Activated naive CD4-positive, alpha-beta T cell treated with anti-CD3 and anti-CD28 coated beads, Interleukin-2, amount 50 U/mL, for 16 hours (primary cell): ENCODE measurements around the gene WDR45B.

ENCODE experiments used
- DNase-seq: peaks from one replicate; pipeline ENCODE4 v3.0.0-alpha.2; 2020

The WDR45B gene

DNA sequence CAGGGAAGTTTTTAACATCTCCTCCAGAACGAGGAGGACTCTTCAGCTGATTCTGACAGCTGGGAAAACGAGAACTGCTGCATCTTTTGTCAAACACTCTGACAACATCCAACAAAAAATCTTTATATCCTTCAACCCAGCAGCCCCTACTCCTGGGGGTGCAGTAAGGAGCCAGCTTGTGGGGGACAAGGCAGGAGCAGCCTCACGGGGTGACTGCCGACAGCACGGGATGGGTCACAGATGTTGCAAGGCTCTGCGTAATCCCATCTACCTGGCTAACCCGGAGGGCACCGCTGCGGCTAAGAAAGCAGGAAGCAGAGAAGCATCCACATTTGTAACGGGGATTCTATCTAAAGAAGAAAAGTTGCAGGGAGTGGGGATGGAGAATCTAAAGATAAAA is 28.6 kb downstream of the WDR45B start:
- no peak for DNase-seq

DNA sequence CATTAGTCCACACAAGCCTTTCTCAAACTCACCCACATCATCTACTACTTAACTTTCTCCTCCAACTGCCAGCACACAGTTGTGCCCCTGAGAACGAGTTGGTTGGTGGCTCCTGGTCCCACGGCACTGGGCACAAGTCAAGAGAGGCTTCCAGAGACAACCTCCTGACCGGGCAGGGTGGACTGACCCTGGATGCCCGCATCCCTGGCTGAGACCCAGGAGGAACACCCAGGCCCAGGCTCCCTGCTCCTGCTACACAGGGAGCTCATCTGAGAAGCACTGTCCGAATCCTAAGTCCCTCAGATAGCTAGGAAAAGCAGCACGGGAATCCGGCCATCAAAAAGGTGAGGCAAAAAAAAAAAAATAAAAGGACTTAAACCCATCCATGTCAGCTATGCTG is 29.0 kb downstream of the WDR45B start:
- no peak for DNase-seq

DNA sequence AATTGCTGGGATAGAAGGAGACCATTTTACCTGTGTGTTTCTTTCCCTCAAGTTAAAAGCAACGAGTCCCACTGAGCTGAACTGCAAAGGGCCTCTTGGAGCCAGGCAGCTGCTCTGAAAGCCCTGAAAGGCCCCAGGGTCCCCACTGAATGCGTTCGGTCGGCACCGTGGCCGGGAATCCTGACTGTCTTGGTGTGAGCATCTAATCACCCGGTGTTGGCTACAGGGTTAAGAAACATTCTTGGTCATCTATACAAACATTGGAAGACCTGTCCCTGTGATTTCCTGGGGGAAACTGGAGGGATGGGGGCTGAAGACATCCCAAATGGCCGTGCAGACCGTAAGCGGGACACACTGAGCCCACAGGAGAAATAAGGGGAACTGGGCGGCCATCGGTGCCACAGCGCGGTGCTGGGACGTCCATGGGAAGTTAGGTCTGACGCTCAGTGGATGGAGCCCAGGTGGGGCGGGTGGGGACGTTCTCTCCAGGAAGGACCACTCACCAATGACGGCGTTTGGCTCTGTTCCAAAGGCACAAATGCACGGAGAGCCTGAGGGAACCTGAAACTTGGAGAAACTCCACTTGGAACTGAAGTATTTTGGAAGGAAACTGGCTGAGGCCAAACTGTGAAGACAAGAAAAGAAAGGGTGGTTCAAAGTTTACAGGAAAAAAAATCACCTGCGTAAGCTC is 32.1 kb downstream of the WDR45B start:
- no peak for DNase-seq

DNA sequence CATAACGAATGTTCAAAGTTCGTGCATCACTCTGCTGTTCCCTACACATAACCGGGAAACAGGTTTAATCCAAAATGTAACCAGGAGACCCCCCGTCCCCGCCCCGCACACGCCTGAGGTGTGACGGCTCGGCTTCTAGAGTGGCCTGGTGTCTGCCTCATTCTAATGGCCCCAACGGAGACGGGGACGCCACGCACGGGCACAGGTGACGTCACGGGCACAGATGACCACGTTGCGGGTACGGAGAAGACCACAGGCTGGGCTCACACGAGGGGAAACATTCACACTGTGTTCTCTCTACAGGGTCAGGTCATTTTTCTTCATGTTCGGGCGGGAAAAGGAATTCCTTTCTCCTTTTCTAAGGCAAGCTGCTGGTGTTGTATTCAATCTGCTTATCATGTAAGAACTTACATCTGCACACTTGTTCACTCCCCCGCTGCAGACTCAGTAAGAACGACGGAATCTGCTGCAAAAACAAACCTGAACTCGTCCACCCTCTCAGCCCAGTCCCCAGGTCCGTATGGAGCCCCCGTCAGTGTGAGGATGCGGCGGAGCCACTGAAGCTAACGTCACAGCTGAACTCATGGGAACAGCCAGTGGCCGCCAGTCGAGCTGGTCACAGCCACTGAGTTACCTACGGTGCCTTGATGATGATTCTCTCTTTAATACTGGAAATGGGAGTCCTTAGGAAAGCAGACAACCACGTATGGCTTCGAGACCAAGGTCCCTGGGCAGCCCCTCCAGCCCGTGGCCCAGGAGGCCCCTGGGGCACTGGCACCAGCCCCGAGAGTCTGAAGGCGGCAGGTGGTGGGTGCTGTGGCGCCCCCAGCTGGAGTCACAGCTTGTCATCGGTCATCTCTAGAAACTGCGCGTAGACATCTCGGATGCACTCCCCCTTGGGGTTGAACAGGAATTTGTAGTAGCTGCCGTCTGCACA is 32.9 kb downstream of the WDR45B start:
- DNase-seq = no peak

DNA sequence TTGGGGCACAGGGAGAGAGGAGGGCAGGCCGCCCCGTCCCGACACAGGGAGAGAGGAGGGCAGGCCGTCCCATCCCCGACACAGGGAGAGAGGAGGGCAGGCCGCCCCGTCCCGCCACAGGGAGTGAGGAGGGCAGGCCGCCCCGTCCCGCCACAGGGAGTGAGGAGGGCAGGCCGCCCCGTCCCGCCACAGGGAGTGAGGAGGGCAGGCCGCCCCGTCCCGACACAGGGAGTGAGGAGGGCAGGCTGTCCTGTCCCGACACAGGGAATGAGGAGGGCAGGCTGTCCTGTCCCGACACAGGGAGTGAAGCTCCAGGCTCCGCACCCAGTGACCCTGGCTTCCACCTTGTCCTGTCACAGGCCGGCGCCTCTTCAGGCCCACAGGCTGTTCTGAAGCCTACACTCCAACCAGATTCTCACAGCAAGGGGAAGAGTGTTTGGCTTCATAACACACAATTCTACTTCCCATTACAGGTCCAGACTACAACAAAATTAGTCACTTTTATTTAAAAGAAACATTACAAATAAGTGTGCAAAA is 34.1 kb downstream of the WDR45B start:
- DNase-seq = no peak

DNA sequence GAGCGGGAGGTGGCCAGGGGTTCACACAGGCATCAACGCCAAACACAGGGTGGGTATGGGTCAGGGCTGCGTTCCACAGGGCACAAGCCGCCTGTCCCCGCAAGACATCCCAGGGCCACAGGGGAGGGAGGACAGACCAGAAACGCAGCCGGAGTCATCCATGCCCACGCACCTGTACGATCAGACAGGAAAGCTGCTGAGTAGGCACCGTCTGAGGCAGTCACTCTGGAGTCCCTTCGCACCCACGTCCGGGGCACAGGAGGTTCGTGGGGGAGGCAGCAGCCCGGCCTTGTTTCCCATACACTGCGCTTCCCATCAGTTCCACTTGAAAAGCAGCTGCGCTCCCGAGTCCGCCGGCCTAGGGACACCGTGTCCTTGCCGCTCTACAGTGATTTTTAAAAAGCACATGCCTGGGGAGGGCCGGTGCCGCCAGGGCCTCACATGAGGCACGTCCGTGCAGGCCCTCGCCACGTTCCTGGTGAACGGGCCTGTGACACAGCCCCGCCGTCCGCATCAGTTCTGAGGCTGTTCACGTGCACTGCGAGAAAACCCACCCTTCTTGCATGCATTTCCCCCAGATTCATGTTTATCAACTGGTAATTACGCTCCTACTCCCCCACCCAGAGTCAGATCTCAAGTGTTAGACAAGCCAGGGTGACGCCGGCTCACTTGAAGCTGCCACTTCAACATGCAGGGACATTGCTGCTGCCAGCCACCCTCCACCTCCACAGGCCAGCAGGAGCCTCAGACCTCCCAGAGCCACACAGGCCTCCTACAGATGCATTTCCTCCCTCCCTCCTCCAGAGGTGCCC is 34.8 kb downstream of the WDR45B start:
- DNase-seq = no peak

DNA sequence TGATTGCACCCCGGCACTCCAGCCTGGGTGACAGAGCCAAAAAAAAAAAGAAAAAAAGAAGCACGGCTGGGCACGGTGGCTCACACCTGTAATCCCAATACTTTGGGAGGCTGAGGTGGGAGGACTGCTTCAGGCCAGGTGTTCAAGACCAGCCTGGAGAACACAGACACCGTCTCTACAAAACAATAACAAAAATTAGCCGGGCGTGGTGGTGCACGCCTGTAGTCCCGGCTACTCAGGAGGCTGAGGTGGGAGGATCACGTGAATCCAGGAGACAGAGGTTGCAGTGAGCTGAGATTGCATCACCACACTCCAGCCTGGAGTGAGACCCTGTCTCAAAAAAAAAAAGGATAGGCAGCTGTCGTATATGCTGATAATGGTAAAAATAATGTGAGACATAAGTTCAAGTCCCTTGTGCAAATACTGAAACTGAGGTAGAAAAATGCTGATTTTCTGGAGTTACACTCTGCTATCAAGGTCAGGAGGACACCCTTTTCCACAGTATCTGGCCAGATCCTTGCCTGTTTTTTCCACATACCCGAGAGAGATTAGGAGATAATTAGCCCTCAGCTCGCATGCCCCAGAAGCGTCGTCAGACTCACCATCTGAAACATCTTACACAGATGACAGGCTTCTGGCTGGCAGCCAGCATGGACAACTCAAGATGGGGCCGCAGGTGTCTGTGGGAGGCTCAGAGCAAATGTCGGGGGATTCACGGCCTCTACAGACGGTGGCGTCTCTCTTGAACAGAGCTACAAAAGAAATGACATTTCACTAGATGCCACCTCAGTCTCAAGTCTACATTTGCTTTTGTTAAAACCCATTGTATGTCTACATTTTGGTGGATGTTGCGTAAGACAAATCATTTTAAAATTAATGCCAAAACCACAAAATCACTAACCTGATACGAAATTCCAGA is 36.8 kb downstream of the WDR45B start:
- DNase-seq = no peak

DNA sequence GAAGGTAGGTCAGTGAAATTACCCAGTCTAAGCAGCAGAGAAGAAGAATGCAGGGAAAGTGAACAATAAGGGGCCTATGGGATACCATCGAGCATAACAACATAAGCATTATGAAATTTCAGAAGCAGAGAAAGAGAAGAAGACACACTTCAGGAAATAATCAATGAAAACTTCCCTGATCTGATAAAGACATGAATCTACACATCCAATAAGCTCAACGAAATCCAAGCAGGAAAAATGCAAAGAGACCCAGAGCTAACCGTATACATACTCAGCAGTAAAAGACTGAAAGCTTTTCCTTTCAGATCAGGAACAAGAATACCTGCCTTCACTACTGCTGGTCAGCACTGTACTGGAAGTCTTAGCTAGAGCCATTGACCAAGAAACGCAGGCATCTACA is 38.6 kb downstream of the WDR45B start:
- no peak for DNase-seq

DNA sequence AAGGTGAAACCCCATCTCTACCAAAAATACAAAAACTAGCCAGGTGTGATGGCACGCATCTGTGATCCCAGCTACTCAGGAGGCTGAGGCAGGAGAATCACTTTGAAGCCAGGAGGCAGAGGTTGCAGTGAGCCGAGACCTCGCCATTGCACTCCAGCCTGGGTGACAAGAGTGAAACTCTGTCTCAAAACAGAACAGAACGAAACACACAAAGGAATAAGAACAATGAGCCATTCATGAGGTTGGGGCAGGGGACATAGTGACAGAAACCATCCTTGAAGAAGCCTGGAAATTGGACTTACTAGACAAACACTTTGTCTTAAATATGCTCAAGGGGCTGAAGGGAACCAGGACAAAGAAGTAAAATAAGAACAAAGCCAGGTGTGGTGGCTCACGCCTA is 39.4 kb downstream of the WDR45B start:
- no peak for DNase-seq

DNA sequence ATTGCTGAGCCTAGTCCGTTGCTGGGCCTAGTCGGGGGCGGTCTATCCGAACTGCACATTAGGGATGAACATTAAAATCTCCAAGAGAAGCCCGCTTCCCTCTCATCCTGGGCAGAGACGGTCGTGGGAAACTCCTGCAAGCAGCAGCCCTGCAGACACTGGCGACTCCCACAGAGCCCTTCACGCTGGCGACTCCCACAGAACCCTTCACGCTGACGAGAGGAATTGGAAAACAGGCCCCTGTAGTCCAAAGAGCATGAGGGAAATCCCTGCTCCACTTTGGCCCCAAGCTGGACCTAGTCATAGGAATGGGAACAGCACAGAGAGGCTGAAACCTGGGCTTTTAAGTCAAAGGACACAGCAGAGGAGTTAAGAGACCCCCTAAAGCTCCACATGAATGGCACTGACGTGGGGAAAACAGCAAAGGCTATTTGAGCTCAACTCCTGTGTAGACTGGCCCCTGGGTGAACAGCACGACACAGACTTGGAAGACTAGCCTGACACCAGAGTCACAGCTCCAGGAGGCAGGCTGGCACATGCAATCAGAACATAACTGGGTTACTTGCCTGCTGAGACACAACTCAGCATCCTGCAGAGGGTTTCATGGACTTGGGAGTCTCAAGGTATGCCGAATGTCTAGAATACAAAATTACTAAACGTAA is 42.2 kb downstream of the WDR45B start:
- no peak for DNase-seq

DNA sequence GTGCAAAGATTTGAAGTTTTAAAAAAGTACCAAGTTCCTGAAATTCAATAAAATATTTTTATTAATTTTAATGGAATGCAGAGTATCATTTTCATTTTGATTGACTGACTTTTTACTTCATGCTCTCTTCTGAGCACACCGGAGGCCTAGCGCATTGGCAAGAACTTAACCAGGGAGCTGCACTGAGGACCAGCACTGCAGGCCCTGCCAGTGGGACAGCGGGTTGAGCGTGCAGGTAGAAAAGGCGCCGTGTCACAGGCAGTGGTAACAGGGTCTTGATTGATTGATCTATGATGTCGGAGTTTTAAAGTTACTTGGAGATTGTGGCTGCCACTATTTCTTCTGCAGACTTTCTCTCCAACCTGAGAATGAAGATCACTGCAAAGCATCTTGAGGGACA is 43.7 kb downstream of the WDR45B start:
- no peak for DNase-seq

DNA sequence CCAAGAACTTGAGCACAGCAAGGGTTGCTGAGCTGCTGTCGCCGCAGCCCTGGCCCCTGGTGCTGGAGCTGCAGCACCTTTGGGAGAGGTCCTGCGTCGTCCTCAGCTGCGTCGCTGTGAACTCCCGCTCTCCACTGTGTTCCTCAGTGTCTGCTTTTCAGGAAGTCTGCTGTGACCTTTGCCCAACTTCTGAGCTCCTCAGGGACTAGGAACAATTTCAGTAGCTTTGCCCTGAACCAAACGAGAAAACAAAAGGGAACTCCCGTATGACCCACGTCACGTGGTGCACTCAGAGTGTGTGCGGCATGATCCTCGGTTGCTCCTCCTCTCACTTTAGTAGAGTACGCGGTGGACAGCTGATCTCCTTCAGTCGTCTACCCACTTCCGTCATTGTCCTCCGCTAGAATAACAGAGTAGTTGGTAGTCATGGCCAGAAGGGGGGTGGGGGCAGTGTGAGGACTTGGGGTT is 44.2 kb downstream of the WDR45B start:
- DNase-seq = no peak

DNA sequence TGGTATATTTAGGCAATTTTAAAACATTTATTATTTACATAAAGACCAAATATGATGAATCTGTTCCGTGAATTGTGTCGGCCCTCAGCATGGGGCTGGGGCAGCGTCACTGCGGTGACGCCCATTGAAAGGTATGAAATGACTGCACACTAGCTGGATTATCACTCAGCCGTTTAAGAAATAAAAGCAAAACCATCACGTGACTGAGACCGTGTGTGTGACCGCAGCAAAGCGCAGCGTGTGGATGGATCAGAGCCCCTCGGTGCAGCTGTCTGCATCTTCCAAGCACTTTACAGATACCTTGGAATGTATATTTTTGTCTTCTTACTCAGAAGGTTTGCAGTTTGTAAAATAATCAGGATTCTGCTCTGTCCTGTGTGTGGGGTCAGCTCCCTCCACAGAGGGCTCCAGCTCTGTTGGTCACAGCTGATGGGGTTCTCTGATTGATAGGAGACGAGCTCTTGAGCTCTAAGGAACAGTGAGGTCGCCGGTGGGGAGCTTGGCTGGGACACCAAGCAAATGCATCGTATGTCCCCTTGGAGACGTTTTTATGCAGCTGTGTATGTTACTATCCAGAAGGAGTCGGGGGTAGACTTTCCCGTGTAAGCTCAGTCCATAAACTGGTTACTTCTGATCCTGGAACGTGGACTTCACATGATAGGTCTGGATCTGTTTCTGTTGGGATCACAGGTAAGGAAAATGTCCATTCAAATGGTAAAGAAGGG is 45.1 kb downstream of the WDR45B start:
- DNase-seq = no peak

DNA sequence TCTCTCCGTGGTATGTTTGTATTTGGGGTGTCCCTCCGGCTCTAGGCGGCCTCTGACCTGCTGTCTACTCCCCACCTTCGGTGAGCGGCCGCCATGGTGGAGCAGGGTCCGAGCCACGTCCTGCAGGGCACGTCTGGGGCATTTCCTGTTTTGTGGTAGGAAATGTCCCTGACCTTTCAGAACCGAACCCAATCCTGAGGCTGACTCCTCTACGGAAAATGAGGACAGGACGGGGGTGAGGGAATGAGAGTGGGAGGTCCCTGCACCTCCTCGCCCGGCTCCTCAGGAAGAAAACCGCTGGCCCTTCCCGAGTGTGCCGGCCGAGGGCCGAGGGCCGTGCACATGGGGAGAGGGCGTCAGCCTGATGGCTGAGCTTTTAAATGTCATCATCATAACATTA is 45.8 kb downstream of the WDR45B start:
- DNase-seq = no peak

DNA sequence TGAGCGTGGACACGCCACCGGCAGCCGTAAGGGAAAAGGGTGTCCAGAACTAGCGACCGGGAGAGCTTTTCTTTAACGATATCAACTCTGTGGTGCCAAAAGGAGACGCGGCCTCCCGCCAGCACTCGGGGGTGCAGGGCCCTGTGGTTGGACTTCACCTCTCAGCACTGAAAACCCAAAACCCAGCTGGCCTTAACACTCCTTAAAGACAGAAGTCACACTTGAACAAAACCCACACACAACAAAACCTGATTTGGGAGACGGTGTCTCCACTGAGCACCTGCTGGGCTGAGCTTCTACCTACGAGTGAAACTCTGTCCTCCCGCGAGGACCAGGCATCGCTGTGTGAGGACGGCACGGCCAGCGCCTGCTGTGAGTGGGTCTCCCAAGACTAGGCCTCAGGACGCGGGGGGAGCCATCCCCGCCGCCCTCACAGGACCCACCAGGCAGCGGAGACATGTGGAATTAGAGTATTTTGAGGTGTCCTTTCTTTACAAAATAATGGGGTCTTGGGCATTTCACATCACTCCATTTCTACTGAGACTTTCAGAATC is 46.7 kb downstream of the WDR45B start:
- no peak for DNase-seq

DNA sequence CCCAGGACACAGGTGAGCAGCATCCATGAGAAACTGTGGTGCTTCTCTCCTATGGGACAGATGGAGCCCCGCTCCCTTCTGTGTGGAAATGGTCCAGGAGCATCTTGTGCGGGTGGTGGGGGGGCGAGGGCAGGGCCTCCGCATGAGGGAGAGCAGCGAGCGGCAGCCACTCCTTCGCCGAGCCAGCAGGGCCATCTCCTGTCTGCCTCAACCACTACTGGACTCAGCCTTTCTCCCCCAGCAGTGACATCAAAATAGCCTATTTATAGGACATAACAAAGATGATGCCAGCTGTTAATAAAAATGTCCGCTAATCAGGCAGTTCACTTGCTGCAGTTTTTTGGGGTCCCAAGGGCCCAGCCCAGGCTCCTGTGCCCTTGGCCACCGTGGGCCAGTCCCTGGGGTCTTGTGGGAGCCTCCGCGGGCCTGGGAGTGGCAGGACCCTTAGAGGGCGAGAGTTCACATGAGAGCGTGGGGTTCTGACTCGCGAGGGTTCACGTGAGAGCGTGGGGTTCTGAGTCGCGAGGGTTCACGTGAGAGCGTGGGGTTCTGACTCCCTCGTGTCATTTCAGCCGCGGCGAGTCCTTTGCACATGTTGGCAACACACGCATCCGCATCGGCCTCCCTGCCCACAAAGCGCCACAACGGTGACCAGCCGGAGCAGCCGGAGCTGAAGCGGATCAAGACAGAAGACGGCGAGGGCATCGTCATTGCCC is 47.4 kb downstream of the WDR45B start:
- no peak for DNase-seq

DNA sequence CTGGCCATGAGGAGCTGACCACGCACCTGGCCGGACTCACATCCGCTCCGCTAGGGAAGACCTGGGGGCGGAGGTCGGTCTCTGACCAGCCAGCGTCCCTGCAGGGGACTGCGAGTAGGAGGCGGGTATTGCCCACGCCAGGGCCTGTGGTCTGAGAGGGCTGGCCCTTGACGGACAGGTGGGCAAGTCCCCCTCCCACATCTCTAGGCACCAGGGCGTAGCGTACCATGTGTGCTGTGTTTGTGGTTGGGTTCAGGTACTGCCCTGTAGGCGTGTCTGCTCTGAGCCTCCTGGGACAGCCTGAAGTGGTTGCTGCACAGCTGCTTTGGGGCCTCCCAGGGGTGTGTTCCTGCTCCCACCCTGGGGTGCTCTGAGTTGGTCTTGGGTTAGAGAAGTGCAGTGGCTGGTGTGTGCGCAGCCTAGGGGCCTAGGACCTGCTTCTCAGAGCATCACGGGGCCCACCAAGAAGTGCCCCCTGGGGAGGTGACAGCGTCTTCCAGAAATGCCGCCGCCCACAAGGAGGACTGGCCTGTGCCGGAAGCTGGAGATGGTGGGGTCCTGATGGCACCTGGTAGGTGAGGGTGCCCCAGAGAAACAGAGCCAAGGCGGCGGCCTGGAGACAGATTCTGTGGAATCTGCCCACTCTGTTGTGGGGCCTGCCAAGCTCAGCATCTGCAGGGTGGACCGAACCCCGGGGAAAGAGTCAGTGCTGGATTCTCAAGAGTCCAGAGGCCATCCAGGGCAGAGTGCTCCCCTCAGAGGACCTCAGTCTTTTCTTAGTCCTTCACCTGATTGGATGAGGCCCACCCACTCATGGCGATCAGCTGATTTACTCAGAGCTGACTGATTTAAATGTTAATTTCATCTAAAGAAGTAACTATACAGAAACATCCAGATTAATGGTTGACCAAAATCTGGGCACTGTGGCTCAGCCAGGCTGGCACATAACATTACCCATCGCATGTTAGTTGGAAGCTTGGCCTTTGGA is 48.3 kb downstream of the WDR45B start:
- no peak for DNase-seq
